ENCODE measurements around the gene DUSP8. TPM values are rescaled to one million over a fixed set of nuclear protein-coding genes. Genes with fewer than 3 reads are reported as not detected.

Gene DUSP8, protein sequence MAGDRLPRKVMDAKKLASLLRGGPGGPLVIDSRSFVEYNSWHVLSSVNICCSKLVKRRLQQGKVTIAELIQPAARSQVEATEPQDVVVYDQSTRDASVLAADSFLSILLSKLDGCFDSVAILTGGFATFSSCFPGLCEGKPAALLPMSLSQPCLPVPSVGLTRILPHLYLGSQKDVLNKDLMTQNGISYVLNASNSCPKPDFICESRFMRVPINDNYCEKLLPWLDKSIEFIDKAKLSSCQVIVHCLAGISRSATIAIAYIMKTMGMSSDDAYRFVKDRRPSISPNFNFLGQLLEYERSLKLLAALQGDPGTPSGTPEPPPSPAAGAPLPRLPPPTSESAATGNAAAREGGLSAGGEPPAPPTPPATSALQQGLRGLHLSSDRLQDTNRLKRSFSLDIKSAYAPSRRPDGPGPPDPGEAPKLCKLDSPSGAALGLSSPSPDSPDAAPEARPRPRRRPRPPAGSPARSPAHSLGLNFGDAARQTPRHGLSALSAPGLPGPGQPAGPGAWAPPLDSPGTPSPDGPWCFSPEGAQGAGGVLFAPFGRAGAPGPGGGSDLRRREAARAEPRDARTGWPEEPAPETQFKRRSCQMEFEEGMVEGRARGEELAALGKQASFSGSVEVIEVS
- total RNA-seq = 1 to 10 TPM in 1 of 2 donors, under 1 TPM in 1; 0.67 to 2.8 TPM

DNA sequence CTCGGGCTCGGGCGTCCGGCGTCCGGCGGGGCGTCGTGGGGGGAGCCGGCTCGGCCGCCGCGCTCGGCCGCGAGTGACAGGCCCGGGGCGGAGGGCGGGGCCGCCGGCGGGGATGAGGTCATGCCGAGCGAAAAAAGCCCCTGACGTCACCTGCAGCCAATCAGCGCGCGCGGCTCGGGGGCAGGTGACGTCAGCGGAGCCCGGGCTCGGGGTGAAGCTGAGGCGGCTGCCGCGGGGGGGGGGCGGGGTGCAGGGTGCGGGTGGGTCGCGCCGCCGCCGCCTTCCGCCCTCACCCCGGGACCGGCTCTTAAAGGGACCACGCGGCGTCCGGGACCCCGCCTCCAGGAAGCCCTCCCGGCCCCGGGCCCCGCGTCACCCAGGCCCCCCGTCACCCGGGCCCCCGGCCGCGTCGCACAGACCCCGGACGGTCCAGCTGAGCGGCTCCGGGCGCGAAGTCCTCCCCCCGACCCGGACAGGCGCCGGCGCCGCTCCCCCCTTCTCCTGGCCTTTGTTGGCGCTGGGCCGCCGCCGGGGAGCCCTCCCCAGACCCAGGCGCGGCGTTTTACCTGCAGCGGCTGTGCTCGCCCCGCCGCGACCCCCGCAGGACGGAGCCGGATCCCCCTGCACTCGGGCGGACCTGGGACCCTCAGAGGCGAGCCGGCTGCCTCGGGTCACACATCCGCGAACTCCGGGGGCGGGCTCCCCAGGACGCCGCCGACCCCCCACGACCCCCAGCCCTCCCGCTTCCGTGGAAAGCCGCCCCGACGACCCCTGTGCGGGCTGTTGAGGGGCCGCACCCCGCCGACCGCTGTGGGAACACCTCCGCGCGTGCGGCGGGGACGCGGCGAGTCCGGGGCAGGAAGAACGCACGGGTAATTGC is at the start of gene DUSP8:
DUSP8 (minus strand) TSS at position 75 of the 880 bp plus-strand sequence. CDS start 6,445 bp downstream, outside the sequence.

DNA sequence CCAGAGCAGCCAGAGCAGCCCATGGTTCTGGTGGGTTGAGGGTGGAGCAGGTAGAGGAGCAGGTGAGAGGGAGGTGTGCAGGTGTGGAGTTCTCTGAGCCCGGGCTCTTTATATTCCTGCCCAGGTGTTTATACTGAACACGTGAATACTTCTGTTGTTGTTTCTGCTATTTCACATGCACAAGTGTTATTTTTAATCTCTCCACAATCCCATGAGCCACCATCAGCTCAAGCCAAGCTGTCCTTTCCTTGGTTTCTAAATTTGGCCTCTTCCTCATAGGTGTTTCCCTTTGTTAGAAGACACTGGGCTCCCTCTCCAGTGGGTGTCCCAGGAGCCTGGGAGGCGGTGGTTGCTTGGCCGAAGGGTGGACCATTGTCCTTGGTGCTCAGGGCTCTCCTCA is 36.3 kb upstream of the DUSP8 start, which contains the start of gene KRTAP5-3:
KRTAP5-3 (minus strand) TSS at position 101 of the 400 bp plus-strand sequence; CDS start at position 23, 78 bp downstream.

DNA sequence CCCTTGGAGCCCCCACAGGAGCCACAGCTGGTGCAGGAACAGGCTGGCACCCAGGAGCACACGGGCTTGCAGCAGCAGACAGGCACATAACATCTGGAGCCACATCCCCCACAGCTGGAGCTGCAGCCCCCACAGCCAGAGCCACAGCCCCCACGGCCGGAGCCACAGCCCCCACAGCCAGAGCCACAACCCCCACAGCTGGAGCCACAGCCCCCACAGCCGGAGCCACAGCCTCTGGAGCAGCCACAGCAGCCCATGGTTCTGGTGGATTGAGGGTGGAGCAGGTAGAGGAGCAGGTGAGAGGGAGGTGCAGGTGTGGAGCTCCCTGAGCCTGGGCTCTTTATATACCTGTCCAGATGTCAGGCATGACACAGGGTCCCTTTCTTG is 25.9 kb upstream of the DUSP8 start, which contains the start of gene KRTAP5-2:
KRTAP5-2 (minus strand) TSS at position 301 of the 387 bp plus-strand sequence; CDS start at position 257, 44 bp downstream.

DNA sequence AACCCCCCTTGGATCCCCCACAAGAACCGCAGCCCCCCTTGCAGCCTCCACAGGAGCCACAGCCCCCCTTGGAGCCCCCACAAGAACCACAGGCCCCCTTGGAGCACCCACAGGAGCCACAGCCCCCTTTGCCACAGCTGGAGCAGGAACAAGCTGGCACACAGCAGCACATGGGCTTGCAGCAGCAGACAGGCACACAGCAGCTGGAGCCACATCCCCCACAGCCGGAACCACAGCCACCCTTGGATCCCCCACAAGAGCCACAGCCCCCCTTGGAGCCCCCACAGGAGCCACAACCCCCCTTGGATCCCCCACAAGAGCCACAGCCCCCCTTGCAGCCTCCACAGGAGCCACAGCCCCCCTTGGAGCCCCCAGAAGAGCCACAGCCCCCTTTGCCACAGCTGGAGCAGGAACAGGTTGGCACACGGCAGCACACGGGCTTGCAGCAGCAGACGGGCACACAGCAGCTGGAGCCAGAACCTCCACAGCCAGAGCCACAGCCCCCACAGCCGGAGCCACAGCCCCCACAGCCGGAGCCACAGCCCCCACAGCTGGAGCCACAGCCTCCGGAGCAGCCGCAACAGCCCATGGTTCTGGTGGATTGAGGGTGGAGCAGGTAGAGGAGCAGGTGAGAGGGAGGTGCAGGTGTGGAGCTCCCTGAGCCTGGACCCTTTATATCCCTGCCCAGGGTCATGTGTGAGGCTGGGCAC is 12.7 kb upstream of the DUSP8 start, which contains the start of gene KRTAP5-1:
KRTAP5-1 (minus strand) TSS at position 623 of the 710 bp plus-strand sequence; CDS start at position 589, 34 bp downstream.

Other genes starting within 250 kb of the DUSP8 start
- under 1 TPM; 0.69 to 1.00 TPM for gene BRSK2, start 182.3 kb downstream of the DUSP8 start, total RNA-seq
- 10 to 100 TPM; 22.3 to 25.1 TPM for gene MOB2, start 85.5 kb downstream of the DUSP8 start, total RNA-seq
- not detected for gene KRTAP5-1, start 13.0 kb upstream of the DUSP8 start, total RNA-seq
- gene KRTAP5-2, start 26.0 kb upstream of the DUSP8 start, total RNA-seq = not detected
- gene KRTAP5-3, start 36.2 kb upstream of the DUSP8 start, total RNA-seq = not detected
- gene KRTAP5-4, start 49.9 kb upstream of the DUSP8 start, total RNA-seq = not detected
- not detected for gene KRTAP5-5, start 57.5 kb upstream of the DUSP8 start, total RNA-seq
- gene KRTAP5-6, start 124.9 kb upstream of the DUSP8 start, total RNA-seq = not detected
- under 1 TPM; 0.33 to 0.69 TPM for gene IFITM10, start 178.3 kb upstream of the DUSP8 start, total RNA-seq
- 100 to 1,000 TPM; 285 to 356 TPM for gene CTSD, start 191.7 kb upstream of the DUSP8 start, total RNA-seq